Stimulated activated CD4-positive, alpha-beta T cell treated with anti-CD3 and anti-CD28 coated beads, TNF-alpha, amount 100 ng/mL, for 24 hours (primary cell): Measurements from ENCODE around the gene LAPTM5.

Experiments used
- DNase-seq, 3 experiments: peaks; one replicate each; pipeline ENCODE4 v3.0.0-alpha.2; 2020; ENCODE audit warnings: low read depth in 3 of 3

LAPTM5 gene

DNA sequence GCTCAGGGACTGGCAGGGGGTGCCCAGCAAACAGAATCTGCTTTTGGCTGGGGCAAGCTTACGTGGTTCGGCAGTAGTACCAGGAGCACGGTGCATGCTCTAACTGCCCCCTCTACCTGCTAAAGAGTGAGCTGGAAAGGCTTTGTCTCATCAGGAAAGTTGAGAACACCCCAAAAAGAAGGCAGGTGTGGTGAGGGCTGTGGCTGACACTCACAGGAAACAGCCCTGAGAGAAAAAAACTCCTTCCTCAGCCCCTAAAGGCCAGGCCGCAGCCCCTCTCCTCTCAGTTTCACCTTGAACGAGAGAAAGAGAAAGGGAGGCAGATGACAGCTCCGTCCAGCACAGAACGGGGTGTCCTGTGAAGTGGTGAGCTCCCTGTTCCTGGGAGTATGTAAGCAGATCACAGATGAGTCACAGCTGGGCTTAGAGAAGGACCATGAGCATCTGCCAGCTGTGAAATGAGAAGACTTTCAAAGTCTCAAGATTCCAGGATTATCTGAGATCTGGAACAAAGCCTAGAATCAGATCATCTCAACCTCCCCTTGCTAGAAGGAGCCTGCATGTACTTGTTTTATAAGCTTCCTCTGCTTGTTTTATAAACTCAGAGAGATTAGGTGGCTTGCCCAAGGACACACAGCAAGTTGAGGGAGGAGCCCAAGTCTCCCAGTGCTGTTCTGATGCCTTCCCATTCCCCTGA lies 13.4 kb downstream of the LAPTM5 start:
- no peak for DNase-seq

DNA sequence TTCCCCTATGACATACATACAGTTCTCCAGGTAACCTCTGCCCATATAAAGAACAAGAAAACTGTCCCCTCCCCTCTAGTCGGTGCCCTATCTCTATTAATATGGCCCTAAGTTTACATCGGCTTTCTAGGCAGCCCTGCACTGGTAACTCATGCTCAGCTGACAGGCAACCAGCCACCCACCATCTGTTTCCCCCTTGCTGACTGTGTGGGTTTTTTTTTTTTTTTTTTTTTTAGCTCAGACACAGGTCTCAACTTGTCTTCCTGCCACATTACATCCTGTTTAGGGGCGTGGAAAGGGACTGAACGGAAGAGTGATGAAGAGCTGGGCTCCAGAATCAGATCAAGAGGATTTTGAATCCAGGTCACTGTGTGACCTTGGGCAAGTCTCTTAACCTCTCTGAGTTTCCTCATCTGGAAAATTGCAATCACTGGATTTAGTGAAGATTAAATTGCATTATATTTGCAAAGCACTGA lies 14.0 kb downstream of the LAPTM5 start:
- DNase-seq, result peak in 1 of 3 experiments; percentile 57

DNA sequence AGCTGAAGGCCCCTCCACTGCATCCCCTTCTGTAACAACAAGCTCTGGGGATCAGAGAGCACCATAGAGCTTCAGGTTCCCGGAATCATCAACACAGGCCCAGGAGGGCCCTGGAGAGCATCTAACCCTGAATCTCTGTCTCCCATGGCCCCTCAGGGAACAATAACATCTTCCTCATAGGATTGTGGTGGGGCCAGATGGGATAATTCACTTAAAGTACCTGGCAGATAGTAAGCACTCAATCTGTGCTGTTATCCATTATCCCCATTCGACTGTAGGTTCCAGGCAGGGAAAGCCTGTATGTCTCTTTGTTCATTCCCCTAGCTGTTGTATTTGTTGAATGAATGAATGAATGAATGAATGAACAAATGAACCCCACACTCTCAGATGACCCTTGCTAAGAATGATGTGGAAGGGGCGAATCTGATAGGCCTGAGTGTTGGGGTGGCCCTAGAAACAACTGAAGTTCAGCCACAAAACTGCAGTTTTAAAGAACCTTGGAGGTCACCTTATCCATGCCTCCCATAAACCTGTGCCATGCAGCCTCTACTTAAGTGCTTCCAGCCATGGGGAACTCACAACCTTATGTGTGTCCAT lies 14.5 kb downstream of the LAPTM5 start:
- DNase-seq, result no peak

DNA sequence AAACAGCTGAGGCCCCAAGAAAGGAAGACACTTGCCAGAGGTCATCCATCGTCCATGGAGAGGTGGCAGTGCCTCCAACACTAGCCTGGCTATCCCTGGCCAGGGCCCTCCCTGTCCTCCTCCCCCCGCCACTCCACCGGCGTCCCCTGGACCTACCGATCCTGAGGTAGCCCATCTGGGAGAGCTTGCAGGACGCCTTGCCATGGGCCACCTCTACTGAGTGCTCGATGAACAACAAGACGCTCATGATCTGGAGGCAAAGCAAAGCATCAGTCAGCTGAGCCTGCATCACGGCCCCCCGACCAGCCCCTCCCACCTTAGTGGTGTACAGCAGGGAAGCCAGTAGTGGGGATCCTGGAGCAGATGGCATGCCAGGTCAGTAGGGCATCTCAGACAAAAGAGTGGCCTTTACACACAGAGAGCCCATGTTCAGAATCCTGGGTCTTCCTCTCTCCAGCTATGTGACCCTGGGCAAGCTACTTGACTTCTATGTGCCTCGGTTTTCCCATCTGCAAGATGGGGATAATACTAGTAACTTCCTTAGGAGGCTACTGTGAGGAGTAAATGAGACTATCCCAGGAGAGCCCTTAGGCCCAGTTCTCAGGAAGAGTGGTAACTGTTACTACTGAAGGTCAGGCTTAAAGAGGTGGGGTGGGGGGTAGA lies 15.1 kb downstream of the LAPTM5 start:
- no peak for DNase-seq

DNA sequence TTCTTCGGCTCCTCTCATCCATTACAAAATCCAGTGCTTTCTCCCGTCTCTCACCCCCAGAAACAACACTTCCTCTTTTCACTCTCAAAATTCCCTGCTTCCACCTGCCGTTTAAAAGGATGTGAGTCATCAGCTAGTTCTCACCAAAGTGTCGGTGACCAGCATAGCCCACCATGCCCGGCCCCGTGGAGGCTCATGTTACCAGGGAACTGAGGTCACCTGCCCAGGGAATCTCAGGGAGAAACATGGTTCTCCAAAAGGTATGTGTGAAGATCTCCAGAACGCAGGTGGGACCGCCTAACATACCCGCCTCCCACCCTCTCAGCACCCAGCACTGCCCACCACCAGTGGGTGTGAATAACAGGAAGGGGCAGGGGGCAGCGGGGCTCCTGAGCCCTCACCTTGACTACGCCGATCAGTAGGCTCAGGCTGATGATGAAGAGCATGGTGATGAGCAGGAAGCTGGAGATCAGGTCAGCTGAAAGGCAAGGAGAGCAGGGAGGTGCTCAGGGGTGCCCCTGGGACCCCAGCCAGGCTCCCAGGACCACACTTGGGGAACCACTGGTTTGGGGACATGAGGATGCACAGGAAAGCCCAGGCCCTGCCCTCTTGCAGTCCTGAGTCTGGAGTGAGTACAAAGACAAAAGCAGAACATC lies 16.2 kb downstream of the LAPTM5 start:
- no peak for DNase-seq

DNA sequence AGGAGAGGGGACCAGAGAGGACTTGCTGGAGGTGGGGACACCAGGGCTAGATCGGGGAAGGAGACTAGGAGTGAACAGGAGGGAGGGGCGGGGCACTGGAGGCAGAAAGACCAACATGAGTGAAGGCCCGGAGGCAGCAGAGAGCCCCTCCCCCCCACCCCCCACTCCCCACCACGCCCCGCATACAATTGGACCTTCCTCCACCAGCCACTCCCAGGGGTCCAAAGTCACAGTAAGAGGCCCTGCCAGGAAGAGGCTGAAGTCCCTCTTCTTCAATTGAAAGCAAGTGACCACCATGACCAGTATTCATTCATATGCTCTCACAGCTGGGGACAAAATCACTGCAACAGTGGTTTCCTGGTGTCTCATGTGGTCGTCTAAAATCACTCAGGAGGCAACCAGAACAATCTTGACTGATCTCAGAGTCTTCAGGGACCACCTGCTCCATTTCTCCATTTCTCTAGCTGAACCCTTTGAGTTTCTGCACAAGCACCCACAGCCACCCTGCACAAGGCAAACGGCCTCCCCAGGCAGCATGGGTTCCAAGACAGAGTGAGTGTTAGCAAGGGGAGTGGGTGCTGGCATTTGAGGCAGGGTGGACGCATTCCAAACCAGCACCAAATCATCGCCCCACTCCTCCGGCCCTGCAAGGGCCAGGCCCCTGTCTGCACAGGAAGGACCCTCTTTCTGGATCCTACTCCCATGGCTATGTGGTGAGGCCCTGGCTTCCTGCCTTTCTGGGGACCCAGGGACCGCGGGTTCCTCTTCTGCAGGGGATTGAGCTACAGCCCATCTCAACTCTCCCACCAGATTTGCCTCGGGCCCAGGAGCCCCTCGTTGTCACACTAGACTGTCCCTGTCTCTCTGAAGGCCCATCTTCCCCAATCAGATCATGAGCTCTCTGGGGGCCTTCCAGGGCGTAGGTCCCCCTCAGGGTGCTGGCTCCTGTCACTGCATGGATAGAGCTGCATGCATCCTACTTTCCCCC lies 17.0 kb downstream of the LAPTM5 start:
- DNase-seq, result no peak

DNA sequence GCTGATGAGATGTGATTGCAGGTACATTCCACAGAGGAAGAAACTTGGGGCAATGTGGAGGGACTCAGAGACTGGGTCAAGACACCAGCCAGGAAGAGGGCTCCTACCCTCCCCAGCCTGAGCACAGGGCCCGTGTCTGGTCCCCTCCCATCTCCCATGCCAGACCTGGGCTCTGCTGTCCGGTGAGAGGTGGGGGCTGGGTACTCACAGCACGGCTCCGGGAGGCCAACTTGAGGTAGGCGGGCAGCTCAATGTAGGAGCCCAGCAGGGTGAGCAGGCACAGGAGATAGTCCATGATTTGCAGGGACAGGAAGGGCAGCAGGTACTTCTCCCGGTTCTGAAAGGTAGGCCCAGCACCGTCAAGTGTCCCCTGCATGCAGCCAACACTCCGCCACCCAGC lies 18.0 kb downstream of the LAPTM5 start:
- no peak for DNase-seq

DNA sequence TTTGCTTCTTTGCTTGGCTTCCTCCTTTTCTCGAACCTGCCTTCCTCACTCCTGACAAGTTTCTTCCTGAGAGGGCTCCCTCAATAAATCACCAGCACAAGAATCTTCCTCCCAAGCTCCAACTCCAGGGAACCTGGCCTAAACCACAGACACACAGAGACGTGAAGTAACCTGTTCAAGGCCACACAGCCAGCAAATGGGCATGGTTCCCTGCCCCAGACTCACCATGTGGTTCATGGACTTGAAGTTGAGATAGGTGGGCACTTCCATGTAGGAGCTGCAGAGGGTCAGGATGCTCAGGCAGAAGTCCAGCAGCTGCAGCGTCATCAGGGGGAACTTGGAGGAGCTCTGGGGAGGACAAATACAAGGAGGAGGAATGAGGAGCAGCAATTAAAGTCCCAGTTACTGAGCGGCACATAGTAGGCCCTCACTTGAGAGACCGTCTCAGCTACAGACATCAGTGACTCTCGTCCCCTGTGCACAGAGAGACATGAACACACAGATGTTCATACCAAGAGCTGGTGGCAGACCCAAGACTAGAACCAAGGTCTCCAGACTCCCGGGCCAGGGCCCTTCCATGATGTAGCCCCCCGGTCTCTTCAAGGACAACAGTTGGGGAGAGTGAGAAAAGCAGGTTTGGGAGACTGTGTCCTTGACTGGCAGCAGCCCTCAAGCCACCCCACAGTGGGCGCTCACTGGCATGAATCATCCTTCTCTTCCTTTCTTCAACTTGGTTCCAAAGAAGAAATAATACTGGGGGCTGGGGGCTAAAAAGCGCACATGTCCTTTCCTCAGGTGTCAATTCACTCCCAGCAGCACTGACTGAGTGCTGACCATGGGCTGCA lies 18.6 kb downstream of the LAPTM5 start:
- no peak for DNase-seq

DNA sequence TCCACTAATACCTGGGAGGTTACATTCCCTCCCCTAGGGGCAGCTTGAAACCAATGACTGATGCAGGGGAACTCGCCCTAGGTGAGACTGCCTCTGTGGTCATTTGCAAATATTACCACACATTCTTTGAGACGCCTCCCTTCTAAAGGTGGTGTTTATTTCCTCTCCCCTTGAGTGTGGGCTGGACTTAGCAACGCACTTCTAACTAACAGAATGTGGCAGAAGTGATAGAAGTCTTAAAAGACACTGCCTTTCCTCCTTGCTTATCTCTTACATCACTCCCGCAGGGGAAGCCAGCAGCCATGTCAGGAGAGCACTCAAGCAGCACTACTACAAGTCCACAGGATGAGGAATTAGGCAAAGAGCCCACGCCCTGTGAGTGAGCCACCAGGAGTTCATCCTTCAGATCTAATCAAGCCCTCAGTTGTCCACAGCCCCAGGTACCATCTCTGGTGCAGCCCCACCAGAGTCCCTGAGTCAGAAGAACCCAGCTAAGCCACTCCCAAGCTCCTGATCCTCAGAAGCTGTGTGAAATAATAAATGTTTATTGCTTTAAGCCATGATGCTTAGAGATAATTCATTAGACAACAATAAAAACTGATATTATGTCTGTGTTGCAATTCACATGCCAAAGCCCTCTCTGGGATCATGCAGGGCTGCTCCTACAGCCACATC lies 19.4 kb downstream of the LAPTM5 start:
- no peak for DNase-seq

DNA sequence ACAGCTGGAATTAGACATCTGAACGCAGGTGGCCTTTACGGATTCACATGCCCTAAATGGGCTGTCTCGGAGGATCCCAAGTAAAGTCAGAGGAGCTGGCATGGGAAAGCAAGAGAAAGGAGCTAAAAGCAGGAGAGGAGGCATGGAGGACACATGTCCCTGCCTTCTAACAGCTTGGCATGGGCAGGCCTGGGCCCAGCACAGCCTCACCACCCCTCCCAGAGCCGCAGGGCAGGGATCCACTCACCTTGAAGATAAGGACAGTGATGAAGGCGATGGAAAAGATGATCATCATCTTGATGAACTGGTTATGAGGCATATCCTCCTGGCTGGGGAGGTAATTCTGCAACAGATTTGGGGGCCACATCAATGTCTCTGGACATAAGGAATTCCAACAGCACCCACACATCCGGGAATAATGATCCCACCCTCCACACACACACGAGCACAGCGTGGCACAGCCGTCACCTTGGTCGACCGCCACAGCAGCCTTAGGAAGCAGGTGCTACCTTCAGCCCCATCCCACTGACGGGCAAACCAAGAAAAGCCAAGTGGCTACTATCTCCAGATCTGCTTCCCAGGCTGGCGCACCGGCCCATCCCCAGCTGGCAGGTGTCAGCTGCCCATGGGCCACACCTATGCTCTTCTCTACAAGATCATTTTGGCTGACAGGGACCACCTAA lies 20.1 kb downstream of the LAPTM5 start:
- DNase-seq, result no peak

DNA sequence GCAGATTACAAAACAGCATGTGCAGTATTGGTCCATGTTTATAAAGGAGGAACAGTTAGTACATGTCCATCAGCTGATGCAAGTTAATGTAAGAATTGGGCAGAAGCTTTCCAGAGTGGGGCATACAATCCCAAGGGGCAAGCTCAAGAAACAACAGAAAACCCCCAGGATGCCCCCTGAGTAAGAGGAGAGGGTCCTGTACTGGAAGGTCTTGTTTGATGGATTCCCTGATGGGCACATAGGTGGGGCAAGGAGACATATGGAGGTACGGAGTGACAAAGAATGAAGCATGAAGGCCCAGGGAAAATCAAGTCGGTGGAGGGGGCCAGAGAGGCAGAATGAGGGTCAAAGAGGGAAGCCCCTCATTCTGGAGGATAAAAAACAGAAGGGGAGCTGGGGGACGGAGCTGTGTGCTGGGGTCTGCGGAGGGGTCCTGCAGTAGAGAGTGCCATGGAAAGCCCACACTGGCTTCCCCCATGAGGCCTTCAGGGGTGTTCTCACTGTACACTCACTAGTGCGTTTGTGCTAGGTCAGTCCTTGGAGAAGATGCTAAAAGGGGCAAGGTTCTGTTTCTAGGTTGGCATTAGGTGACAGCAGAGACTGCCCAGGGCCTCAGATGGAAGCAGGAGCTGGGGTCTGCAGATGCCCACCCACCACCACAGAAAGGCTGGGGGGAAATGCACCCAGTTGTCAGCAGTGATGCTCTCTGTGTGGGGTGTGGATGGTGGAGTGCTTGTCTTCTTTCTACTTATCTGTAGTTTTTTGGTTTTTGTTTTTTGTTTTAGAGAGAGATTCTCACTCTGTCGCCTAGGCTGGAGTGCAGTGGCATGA lies 21.7 kb downstream of the LAPTM5 start:
- DNase-seq, result no peak

DNA sequence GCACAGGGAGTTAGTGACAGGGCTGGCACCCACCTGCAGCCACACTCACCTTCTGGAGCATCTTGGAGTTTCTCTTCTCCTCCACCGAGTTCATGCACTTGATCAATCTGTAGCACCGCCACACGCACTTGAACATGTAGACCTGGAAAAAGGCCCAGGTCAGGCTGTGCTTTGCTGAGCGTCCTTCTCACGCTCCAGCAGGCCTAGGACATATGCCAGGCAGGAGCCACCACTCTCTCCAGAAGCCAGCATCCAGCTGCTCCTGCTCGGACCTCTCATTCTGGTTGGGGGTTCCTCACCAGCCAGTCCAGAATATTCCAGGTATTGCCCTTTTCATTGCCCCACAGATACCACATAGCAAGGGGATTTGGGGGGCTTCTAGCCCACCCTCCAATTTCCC lies 22.4 kb downstream of the LAPTM5 start:
- no peak for DNase-seq

DNA sequence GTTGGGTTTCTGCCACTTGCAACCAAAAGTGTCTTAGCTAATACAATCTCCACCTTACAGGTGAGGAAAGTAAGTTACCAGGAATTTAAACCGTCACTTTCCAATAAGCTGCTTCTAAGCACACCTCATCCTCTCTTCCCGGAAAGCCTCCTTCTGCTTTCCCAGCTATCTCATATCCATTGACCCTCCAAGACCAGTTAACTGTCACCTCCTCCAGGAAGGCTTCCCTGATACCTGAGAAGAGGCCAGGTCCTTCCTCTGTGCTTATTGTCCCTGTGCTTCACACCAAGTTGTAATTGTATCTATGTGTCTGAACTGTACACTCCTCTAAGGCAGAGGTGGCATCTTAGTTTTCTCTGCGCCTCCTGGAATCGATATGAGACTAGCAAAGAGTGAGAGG lies 23.0 kb downstream of the LAPTM5 start:
- DNase-seq, result no peak

DNA sequence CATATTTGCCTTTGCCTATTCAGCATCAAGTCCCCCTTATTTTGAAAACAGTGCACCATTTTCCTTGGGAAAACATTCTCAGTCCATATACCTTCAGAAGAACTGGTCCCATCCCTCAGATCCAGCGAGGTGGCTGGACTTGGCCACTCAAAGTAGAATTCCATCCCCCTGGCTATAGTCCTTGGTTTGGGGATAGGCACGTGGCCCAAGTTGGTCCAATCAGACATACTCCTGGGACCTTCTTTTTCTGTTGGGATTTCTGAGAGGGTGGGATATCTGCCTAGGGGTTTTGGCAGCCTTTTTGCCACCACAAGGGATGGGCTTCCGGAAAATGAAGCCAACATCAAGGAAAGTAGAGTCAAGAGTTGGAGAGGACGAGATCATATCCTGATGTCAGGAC lies 23.5 kb downstream of the LAPTM5 start:
- DNase-seq, result no peak

DNA sequence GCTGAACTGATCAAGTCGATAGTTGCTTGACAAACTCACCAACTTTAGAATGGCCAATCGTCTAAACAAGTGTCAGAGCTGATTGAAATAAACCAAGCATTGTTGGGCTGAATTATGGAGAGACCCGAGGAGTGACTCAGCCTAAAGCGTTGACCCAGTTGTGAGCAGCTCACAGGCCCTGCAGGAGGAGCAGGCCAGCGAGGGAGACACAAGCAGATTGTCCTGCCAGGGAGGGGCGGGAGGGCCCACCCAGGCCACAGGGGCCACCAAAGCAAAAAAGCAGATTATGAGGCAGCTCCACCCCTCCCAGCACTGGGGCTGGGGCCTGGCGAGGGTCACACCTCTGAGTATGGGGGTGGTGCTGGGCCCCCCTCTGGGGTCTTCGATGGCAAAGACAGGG lies 24.1 kb downstream of the LAPTM5 start:
- DNase-seq, result no peak

DNA sequence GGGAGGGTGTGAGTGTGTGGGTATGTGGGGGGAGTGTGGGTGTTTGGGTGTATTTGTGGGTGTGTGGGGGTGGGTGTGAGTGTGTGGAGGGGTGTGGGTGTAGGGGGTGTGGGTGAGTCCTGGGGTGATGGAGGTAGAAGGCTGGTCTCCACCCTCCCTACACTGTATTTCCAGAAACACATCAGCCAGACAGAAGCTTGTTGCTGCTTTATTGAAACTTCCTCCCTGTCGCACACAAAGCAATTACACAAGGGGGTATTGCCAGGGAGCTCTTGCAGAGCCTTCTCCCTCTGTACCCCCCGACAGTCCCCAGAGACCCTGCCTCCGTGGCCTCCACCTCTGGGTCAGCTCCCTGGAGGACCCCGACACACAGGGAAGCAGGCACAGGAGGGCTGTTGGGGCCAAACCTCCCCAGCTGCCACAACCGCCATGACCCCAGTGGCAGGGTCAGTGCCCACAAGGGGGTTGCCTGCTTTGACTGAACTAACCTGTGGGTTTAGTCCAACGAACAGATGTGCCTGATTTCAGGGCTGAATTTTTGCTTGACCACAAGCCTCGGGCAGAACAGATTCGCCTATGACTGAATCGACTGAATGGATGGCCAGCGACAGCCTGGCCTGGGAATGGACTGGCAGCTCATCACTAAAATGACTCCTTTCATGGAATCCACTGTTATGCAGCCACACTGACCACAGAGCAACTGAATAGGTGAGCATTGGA lies 25.1 kb downstream of the LAPTM5 start:
- no peak for DNase-seq

DNA sequence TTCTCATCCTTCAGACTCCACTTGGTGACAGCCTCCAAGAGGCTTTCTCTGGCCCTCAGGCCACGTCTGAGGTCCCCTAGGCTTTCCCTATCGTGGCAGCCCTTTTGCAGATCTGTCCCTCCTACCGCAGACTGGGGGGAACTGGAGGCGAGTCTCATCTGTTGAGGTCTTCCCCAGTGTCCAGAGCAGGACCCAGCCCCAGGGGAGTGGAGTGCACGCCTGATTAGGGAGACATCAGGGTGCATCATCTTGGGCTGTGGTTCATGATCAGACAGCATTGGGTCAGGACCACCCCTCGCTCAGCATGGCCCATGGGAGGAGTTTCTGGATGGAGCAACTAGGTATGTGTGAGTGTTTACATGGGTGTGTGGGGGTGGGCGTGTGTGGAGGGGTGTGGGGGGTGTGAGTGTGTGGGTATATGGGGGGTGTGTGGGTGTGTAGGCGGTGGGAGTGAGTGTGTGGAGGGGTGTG lies 25.7 kb downstream of the LAPTM5 start:
- DNase-seq, result no peak
